Astrocyte (in vitro differentiated cells and primary cell): Measurements from ENCODE around the gene EVL. TPM values are rescaled to one million over a fixed set of nuclear protein-coding genes. Genes with fewer than 3 reads are reported as not detected.

Experiments
- DNase-seq: peaks from one replicate; pipeline ENCODE4 v3.0.0-alpha.2; 2010; ENCODE audit warnings: low read depth
- FAIRE-seq: peaks from 2 replicates; lab custom pipeline; 2011; peaks lifted over from hg19 to GRCh38; lab: Jason Lieb, UNC
- H2AFZ ChIP-seq: 2 replicates; pipeline ENCODE4 v1.6.0; 2012; ENCODE audit warnings: low read depth, low read length, inconsistent platforms
- H3K27ac ChIP-seq: 2 replicates; pipeline ENCODE4 v1.5.1; 2011; ENCODE audit warnings: low read depth, low read length, inconsistent platforms
- H3K27me3 ChIP-seq: 2 replicates; pipeline ENCODE4 v1.6.0; 2011; ENCODE audit warnings: low read length, inconsistent platforms; ENCODE audit not compliant: insufficient read depth
- H3K36me3 ChIP-seq: 2 replicates; pipeline ENCODE4 v1.5.1; 2011; ENCODE audit warnings: low read length, inconsistent platforms; ENCODE audit not compliant: insufficient read depth
- H3K4me1 ChIP-seq: 2 replicates; pipeline ENCODE4 v1.5.1; 2011; ENCODE audit warnings: low read length, inconsistent platforms; ENCODE audit not compliant: insufficient read depth
- H3K4me2 ChIP-seq: 2 replicates; pipeline ENCODE4 v1.6.0; 2012; ENCODE audit warnings: low read length, inconsistent platforms
- H3K4me3 ChIP-seq: 2 replicates; pipeline ENCODE4 v1.5.1; 2011; ENCODE audit warnings: low read depth, mild to moderate bottlenecking, low read length, inconsistent platforms; ENCODE audit not compliant: insufficient read depth
- H3K79me2 ChIP-seq: 2 replicates; pipeline ENCODE4 v1.6.0; 2012; ENCODE audit warnings: mild to moderate bottlenecking, low read length, inconsistent platforms; ENCODE audit not compliant: insufficient read depth
- H3K9ac ChIP-seq: 2 replicates; pipeline ENCODE4 v1.6.0; 2012; ENCODE audit warnings: mild to moderate bottlenecking, low read length, inconsistent platforms
- H3K9me3 ChIP-seq: 2 replicates; pipeline ENCODE4 v1.5.1; 2012; ENCODE audit warnings: low read depth, mild to moderate bottlenecking, low read length, inconsistent platforms; ENCODE audit not compliant: insufficient read depth
- H4K20me1 ChIP-seq: 2 replicates; pipeline ENCODE4 v1.6.0; 2012; ENCODE audit warnings: low read length, inconsistent platforms; ENCODE audit not compliant: insufficient read depth
- H3K27ac Mint-ChIP-seq: one replicate; pipeline ENCODE4 v1.8.0; 2021; ENCODE audit warnings: mild to moderate bottlenecking, mixed read lengths; ENCODE audit not compliant: unreplicated experiment
- H3K27me3 Mint-ChIP-seq: one replicate; pipeline ENCODE4 v1.8.0; 2021; ENCODE audit warnings: low read depth, mixed read lengths; ENCODE audit not compliant: unreplicated experiment
- H3K36me3 Mint-ChIP-seq: one replicate; pipeline ENCODE4 v1.8.0; 2021; ENCODE audit warnings: low read depth, mixed read lengths; ENCODE audit not compliant: unreplicated experiment
- H3K4me1 Mint-ChIP-seq: one replicate; pipeline ENCODE4 v1.8.0; 2021; ENCODE audit warnings: low read depth, mixed read lengths; ENCODE audit not compliant: unreplicated experiment
- H3K4me3 Mint-ChIP-seq: one replicate; pipeline ENCODE4 v1.8.0; 2021; ENCODE audit warnings: mild to moderate bottlenecking, moderate library complexity, mixed read lengths; ENCODE audit not compliant: unreplicated experiment
- H3K9me3 Mint-ChIP-seq: one replicate; pipeline ENCODE4 v1.8.0; 2021; ENCODE audit warnings: mild to moderate bottlenecking, mixed read lengths; ENCODE audit not compliant: unreplicated experiment
- EZH2 ChIP-seq: IDR thresholded peaks from 2 replicates; pipeline ENCODE4 v1.6.1; 2012; ENCODE audit warnings: mild to moderate bottlenecking, low read length, inconsistent platforms; ENCODE audit not compliant: insufficient read depth
- total RNA-seq: library from RNA; stranded (reverse); gene quantifications from 2 replicates; pipeline ENCODE4 v1.2.1, GENCODE V29; 2021
- TF ChIP-seq, protein P1 (sequence below): IDR thresholded peaks from 2 replicates; pipeline ENCODE4 v1.5.1; 2011; ENCODE audit warnings: low read depth, mild to moderate bottlenecking, inconsistent platforms, low read length, moderate library complexity; ENCODE audit not compliant: insufficient read depth

EVL gene
- total RNA-seq, 1 donor from 2014 or later = 48.9 TPM

DNA sequence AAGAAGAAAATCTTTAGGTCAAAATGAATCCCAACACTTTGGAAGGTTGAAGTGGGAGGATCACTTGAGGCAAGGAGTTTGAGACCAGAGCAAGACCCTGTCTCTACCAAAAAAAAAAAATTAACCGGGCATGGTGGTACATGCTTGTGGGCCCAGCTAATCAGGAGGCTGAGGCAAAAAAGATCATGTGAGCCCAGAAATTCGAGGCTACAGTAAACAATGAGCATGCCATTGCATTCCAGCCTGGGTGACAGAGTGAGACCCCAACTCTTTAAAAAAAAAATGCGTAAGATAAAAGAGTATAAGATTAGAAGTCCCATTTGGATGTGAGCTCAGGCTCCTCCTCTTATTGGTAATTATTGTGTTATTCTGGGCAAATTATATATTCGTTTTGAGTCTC is 30.8 kb upstream of the EVL start:
- Histone ChIP-seq H3K4me1 (peaks cover 33% of the 10 kb centered on the region), H3K27me3 (no peaks in the 10 kb centered on the region), H3K9me3 (no peaks in the 10 kb centered on the region), H3K79me2 (peaks cover 47% of the 10 kb centered on the region), H3K36me3 (no peaks in the 10 kb centered on the region), H3K4me3 (no peak overlapping the region), H3K27ac (no peak overlapping the region), H2AFZ (no peak overlapping the region), H3K4me2 (no peak overlapping the region), H4K20me1 (peaks cover 32% of the 10 kb centered on the region), H3K9ac (no peak overlapping the region)
- no peaks in the 10 kb centered on the region for H3K27me3 Mint-ChIP-seq
- peaks cover 33% of the 10 kb centered on the region for H3K4me1 Mint-ChIP-seq
- H3K27ac Mint-ChIP-seq = peak overlapping the region; percentile 66
- no peaks in the 10 kb centered on the region for H3K9me3 Mint-ChIP-seq
- DNase-seq (no peak), FAIRE-seq (no peak)
- H3K36me3 Mint-ChIP-seq = peaks cover 3% of the 10 kb centered on the region
- no peak for TF ChIP-seq EZH2
- TF ChIP-seq, protein P1, sequence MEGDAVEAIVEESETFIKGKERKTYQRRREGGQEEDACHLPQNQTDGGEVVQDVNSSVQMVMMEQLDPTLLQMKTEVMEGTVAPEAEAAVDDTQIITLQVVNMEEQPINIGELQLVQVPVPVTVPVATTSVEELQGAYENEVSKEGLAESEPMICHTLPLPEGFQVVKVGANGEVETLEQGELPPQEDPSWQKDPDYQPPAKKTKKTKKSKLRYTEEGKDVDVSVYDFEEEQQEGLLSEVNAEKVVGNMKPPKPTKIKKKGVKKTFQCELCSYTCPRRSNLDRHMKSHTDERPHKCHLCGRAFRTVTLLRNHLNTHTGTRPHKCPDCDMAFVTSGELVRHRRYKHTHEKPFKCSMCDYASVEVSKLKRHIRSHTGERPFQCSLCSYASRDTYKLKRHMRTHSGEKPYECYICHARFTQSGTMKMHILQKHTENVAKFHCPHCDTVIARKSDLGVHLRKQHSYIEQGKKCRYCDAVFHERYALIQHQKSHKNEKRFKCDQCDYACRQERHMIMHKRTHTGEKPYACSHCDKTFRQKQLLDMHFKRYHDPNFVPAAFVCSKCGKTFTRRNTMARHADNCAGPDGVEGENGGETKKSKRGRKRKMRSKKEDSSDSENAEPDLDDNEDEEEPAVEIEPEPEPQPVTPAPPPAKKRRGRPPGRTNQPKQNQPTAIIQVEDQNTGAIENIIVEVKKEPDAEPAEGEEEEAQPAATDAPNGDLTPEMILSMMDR = no peak
- no peak overlapping the region for H3K4me3 Mint-ChIP-seq

DNA sequence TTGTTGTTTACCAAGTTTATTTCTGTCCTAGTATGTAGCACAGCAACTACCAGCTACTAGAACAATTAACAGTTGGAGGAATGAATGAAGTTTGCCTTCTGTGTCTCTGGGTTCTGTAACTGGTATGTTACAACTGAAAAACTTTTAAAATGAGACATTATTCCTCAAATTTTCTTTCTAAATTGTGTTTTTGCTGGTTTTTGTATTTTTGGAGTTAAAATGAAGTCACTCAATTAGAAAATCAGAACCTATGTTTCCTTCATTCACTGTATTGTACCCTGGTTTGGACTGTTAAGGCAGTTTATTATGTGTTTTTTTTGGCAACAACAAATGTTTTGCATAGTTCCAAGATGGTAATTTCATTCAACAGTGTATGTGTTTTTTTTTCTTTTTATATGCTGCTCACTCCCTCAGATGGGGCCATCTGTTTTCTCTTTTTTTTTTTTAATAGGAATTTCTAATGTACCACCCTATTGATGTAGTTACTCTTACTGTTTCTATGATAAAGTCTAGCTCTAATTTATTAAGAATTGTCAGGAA is 30.2 kb upstream of the EVL start:
- TF ChIP-seq, protein P1 = no peak
- no peak for TF ChIP-seq EZH2

DNA sequence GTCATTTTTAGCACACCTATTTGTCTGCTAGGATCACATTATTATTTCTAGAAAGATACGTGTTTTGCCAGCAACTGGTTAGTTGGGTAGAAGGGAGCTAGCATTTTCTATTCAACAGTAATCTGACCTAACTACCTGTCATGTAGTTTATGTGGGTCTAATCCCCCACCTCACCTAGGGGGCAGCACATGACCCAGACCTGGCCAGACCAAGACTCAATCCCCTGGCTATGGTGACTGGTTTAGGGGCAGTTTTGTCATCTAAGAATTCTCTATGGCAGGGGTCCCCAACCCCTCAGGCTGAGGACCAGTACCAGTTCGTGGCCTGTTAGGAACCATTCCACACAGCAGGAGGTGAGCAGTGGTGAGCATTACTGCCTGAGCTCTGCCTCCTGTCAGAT is 29.5 kb upstream of the EVL start:
- Mint-ChIP-seq H3K9me3 (no peaks in the 10 kb centered on the region), H3K4me3 (no peak overlapping the region), H3K27ac (no peak overlapping the region), H3K27me3 (no peaks in the 10 kb centered on the region), H3K4me1 (peaks cover 25% of the 10 kb centered on the region), H3K36me3 (peaks cover 3% of the 10 kb centered on the region)
- H3K79me2 ChIP-seq = peaks cover 53% of the 10 kb centered on the region
- H3K4me1 ChIP-seq = peaks cover 21% of the 10 kb centered on the region
- DNase-seq = no peak
- no peak overlapping the region for H3K27ac ChIP-seq
- H3K4me3 ChIP-seq = no peak overlapping the region
- no peak for TF ChIP-seq EZH2
- TF ChIP-seq, protein P1 = no peak
- FAIRE-seq = no peak
- no peak overlapping the region for H2AFZ ChIP-seq
- no peak overlapping the region for H3K4me2 ChIP-seq
- H3K9ac ChIP-seq = no peak overlapping the region
- H3K36me3 ChIP-seq = no peaks in the 10 kb centered on the region
- H3K9me3 ChIP-seq = no peaks in the 10 kb centered on the region
- no peaks in the 10 kb centered on the region for H3K27me3 ChIP-seq
- peaks cover 44% of the 10 kb centered on the region for H4K20me1 ChIP-seq

More for the DNA sequence above, 30.2 kb upstream of the EVL start:
- Histone ChIP-seq H3K4me2 (no peak overlapping the region), H3K27me3 (no peaks in the 10 kb centered on the region), H3K36me3 (no peaks in the 10 kb centered on the region), H3K9me3 (no peaks in the 10 kb centered on the region), H4K20me1 (peaks cover 38% of the 10 kb centered on the region), H3K9ac (no peak overlapping the region), H3K79me2 (peaks cover 48% of the 10 kb centered on the region), H3K4me1 (peaks cover 27% of the 10 kb centered on the region), H3K27ac (no peak overlapping the region), H3K4me3 (no peak overlapping the region), H2AFZ (no peak overlapping the region)
- no peaks in the 10 kb centered on the region for H3K9me3 Mint-ChIP-seq
- H3K4me1 Mint-ChIP-seq = peaks cover 31% of the 10 kb centered on the region
- peak overlapping the region; percentile 66 for H3K27ac Mint-ChIP-seq
- FAIRE-seq (no peak), DNase-seq (no peak)
- H3K27me3 Mint-ChIP-seq = no peaks in the 10 kb centered on the region
- no peak overlapping the region for H3K4me3 Mint-ChIP-seq
- peaks cover 3% of the 10 kb centered on the region for H3K36me3 Mint-ChIP-seq
